GM19467 (cell line): Measurements from ENCODE around the gene CLCA1.

Experiments used
- ATAC-seq: cut with Tn5 transposase; IDR thresholded peaks from one replicate; pipeline ENCODE4 v1.9.1; 2021; ENCODE audit warnings: mild to moderate bottlenecking, moderate library complexity; ENCODE audit not compliant: unreplicated experiment

CLCA1 gene, protein sequence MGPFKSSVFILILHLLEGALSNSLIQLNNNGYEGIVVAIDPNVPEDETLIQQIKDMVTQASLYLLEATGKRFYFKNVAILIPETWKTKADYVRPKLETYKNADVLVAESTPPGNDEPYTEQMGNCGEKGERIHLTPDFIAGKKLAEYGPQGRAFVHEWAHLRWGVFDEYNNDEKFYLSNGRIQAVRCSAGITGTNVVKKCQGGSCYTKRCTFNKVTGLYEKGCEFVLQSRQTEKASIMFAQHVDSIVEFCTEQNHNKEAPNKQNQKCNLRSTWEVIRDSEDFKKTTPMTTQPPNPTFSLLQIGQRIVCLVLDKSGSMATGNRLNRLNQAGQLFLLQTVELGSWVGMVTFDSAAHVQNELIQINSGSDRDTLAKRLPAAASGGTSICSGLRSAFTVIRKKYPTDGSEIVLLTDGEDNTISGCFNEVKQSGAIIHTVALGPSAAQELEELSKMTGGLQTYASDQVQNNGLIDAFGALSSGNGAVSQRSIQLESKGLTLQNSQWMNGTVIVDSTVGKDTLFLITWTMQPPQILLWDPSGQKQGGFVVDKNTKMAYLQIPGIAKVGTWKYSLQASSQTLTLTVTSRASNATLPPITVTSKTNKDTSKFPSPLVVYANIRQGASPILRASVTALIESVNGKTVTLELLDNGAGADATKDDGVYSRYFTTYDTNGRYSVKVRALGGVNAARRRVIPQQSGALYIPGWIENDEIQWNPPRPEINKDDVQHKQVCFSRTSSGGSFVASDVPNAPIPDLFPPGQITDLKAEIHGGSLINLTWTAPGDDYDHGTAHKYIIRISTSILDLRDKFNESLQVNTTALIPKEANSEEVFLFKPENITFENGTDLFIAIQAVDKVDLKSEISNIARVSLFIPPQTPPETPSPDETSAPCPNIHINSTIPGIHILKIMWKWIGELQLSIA

DNA sequence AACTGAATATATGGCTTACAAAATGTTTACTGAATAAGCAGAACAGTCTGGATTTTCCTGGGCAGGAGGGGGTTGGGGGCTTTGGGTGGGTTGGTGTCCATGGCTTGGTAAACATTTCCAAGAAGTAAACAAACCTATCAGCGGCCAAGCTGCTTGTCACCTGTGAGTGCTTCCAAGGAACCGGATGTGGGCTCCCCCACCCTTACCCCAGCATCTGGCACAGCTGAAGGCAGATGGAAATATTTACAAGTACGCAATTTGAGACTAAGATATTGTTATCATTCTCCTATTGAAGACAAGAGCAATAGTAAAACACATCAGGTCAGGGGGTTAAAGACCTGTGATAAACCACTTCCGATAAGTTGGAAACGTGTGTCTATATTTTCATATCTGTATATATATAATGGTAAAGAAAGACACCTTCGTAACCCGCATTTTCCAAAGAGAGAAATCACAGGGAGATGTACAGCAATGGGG is at the start of gene CLCA1:
CLCA1 (plus strand) TSS at position 427 of the 477 bp plus-strand sequence; CDS start at position 472, 45 bp downstream.
- no peak for ATAC-seq

DNA sequence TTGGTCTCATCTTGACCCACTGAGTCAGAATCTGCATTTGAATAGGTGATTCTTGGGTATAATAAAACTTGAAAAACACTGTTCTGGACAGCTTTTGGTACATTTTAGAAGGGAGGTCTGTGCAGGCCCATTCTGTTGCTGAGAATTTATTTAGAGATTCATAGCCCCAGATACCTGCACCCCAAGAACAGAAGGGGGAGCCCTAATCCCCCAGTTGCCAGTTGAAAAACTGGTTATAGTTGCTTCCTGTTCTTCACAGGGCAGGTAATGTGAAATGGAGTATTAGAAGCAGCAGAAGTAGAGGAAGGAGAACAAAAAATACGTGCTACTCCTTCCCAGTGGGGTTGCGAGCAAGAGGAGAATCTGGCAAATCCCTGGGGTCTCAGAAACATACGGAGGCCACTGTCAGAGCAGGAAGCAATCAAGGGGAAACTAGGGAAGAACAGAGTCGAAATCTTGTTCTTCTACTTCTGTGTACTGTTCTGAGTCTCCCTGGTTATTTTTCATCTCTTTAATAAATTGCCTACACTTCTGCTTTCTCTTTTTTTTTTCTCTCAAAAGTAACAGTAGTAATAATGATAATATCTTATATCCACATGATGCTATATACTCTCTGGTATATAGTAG is 49.3 kb upstream of the CLCA1 start:
- peak; percentile 87 for ATAC-seq

DNA sequence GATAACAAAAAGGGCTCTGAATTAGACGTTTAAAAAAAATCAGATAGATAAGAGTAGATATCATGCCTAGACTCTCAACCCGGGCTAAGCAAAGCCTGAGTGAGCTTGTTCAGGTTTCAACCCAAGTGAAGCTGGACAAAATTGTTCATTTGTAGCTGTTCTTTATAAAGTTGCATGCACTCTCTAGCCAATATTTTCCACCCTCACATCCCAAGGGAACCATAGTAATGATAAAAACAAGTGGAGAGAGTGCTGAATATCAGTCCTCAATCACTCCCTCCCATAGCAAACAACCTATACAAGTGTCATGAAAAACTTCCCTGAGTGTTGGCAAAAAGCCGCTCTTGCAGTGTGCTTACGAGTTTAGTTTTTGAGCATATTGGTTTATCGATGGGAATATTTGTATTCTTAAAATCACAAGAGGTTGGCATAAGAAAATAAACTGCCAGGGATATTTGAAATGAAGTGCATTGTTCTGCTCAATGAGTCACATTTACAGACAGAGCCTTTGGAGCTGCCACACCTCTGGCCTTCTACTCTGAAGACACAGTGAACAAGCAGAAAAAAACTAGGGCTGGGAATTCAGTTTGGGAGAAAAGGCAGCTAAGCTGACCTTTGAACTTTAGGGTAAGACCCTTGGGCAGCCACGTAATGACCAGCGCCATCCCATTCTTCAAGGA is 47.0 kb upstream of the CLCA1 start:
- ATAC-seq = no peak

DNA sequence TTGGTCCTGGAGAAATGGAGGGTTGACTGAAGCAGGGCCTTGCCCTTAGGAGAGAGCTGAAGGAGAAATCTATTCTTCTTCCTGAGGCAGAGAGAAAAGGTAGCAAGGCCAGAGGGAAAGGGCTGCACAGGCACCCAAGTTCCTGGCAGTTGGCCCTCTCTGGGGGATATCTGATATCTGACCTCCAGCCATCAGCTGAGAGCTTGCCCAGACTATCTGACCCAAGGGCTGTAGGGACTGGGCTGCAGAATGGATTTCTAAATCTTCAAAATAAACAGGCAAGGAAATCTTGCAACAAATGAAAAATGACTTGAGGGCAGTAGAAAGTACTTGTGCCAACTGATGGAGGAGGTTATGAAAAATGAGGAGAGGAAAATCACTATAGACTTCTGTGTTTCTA is 45.3 kb upstream of the CLCA1 start:
- ATAC-seq = no peak

- no peak for ATAC-seq
These were observed 44.9 kb upstream of the CLCA1 start, which contains the start of gene CLCA2 for GRCh38 chr1:86423873-86424272. Gene CLCA2 (plus strand): TSS chr1:86424171. CDS start chr1:86424248, 77 bp downstream.

DNA sequence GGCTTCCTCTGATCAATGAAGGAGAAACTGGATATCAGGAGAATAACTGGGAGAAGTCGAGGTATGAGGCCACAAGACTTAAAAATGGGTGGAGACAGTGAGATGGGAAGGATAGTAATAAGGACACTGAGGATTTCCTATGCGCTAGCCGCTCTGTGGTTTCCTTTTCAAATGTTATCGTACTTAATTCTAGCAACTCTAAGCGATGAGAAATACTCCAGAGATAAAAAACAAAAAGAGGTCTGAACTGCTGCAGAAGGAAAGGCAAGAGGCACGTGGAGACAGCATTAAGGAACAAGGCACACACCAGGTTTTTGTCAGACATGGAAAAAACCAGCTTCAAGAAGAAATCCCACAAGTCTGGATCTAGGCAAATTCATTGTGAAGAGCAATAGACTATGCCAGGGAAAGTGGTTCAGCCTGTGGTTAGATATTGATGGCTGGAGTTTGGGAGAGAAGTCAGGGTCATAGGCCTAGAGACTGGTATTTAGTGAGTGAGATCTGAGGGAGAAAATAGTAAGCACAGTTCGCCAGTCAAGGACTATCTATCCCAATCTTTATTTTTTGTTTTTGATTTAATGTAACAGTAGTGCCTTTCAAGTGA is 39.5 kb upstream of the CLCA1 start:
- ATAC-seq = no peak

GRCh38 chr1:86429835-86430234 is 38.9 kb upstream of the CLCA1 start:
- ATAC-seq = no peak

DNA sequence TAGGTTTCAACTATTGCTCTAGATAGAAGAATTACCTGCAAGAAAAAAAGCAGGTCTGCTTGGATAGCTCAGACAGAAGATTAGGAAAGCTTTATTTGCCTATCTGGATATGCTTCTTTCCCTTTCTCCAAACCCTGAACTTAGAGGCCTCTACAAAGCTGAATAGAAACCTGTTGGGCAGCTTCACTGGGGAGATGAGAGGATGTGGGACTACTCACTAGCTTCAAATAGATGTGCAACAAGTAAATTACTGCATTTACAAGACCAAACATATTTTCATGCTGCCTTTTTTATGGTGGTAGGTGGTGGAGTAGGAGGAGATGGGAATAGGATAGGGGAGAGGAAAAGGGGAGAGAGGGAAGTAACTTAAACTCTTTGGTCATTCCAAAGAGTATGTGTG is 38.4 kb upstream of the CLCA1 start:
- ATAC-seq = no peak

- no peak for ATAC-seq
These were observed 34.7 kb upstream of the CLCA1 start for GRCh38 chr1:86434059-86434458.

- ATAC-seq = no peak
These were observed 33.4 kb upstream of the CLCA1 start for GRCh38 chr1:86435327-86435726.

DNA sequence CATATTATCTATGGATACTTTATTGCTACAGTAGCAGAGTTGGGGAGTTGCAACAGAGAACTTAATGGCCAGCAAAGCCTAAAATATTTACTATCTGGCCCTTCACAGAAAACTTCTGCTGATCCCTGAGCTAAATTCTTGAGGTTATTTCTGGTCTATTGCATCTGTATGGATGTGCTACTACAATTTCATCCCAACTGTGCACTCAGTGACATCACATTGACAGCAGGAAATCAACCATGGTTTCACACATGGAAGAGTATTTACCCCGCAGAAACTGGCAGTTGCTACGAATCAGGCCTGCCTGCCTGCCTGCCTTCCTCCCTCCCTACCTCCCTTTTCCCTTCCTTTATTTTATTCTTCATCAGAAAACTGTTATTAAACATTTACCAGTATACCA is 32.7 kb upstream of the CLCA1 start:
- ATAC-seq = no peak

- no peak for ATAC-seq
These were observed 27.1 kb upstream of the CLCA1 start for GRCh38 chr1:86441581-86441980.

GRCh38 chr1:86441997-86442396 is 26.7 kb upstream of the CLCA1 start:
- no peak for ATAC-seq

GRCh38 chr1:86445919-86446318 is 22.8 kb upstream of the CLCA1 start:
- no peak for ATAC-seq

- ATAC-seq = no peak
These were observed 21.4 kb upstream of the CLCA1 start for GRCh38 chr1:86447198-86447790.

DNA sequence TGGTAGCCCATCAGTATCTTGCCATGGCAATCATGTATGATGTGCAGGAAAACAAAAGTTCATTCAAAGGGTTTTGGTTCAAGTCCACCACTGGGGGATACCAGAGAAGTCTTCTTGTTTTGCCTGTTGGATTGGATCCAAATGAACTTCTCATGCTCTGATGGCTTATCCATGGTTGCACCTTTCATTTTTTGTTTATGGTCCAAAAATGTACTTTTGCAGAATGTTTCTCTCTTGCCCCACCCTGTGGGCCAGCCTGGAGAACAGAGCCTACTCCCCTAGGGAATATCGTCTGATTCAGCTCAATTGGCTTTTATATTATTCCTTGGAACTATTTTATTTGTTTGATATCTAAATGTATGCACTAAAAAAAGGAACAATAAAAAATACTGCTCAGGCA is 20.1 kb upstream of the CLCA1 start:
- no peak for ATAC-seq

DNA sequence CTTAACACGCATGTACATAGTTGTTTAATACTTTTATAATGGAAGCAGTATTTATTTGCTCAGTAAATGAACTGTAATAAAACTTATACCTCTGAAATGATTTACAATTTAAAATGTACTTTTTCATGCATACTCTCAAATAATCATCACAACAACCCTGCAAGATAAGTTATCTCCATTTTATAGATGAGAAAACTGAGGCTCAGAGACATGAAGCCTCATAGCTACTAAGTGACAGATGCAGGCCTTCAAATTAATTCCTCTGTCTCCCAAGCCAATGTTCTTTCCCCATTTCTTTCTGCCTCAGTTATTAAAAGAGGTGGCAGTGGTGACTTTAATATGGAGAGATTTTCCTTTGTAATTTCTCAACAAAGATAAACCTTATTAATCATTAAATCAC is 19.6 kb upstream of the CLCA1 start:
- no peak for ATAC-seq

DNA sequence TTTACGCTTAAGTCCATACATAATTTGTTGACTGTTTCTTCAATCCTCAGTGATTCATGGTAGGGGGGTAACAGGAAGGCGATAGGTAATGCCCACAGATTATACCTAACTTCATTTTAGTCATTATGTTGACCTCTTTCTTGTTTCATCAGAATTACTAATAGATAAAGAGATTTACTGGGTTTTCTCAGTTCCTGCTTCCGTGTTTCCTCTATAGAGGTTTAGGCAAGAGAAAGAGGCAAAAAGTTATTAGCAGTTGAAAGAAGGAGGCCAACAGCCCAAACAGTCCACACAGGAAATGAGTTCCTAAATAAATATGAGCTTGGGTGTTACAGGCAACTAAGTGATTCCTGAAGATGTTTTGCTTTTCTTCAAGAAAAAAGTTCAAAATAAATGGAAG is 17.9 kb upstream of the CLCA1 start:
- no peak for ATAC-seq

DNA sequence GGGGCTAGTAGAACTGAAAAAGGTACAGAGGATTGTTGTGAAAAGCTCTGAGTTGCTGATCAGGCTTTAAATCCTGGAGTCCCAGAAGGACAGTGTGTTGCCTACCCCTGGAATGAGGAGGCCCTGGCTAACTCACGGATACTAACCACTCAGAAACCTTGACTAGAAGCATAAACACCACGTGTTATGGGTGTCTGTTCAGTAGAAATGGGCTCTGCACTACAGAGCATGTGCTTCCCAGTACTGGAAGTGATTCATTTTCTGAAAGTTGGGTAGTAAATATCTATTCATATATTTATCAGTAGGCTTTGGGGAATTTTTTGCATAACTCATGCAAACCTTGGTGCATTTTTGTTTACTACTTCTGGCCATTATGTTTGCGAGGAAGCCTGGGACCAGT is 15.1 kb upstream of the CLCA1 start:
- ATAC-seq = no peak

DNA sequence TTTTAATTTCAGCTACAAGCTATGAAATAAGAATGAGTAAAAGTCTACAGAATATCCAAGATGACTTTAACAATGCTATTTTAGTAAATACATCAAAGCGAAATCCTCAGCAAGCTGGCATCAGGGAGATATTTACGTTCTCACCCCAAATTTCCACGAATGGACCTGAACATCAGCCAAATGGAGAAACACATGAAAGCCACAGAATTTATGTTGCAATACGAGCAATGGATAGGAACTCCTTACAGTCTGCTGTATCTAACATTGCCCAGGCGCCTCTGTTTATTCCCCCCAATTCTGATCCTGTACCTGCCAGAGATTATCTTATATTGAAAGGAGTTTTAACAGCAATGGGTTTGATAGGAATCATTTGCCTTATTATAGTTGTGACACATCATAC is 13.7 kb upstream of the CLCA1 start:
- ATAC-seq = no peak
